ENCODE measurements around the gene NELL1.

NELL1 gene

DNA sequence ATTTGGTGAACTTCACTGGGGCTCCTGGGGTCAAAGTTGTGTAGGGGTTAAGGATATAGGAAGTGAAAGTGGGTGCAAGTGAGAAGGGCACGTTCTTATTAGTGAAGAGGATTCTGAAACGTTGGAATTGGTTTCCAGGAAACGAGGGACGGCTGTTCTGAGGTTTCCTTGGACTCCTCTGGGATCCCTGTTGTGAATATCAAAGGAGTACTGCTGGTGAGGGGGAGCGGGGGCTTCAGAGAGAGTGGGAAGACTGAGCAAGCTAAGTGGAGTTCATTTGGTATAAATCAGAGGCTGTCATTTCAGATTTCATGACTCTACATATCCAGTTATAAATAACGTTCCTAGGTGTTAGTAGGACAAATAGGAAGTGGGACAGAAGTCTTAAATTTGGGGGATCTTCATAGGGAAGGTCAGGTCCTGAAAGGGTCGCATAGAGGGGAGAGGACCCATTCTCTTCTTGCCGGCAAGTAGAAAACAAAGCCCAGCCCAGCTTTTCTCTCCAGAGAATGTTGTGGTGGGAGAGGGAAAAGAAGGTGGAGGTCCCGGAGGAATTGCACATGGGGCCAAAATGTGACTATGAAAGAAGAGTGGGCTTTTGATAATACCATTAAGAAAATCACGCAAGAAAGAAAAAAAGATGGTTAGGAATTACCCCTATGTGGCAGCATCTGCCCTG lies 1.1 kb upstream of the NELL1 start:
- DNase-seq (ENCODE audit: low spot score), result no peak
- FAIRE-seq, result no peak

DNA sequence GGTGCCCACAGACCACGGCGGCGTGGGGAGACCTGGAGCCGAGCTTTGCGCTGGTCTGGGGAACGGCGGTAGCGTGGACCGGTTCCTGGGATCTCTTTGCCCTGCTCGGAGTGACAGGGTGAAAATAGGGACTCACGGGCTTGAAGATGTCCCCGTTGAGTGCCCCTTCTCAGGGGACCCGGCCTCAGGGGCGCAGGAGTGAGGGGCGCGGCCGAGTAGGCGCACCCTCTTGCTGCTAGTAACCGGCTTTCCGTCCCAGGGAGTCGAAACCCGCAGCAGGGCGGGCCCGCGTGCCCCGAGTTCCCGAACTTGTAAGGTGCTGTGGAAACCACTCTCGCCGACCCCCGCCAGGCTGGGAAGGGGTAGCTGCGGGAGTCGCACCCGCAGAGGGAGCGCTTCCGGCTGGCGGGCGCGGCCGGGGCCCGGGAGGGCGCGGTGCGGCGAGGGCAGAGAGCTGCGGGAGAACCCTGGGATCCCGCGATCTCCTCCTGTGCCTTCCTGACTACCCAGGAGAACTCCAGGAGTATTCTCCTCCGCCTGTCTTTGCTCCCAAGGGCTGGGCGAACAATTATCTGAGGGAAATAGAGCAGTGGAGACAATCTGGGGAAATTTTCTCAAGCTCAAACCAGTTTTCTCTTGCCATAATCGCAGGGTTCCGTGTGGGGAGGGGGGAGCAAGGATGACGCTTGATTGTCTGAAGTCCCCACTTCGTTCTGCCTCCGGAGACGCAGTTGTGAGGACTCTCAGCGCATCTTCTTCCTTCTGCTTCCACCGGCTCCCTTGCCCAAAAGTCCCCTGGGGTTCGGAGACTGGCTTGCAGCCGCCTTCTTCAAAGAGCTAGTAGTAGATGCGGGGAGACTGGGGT lies 666 bp downstream of the NELL1 start:
- no peak for DNase-seq (ENCODE audit: low spot score)
- FAIRE-seq, result no peak

DNA sequence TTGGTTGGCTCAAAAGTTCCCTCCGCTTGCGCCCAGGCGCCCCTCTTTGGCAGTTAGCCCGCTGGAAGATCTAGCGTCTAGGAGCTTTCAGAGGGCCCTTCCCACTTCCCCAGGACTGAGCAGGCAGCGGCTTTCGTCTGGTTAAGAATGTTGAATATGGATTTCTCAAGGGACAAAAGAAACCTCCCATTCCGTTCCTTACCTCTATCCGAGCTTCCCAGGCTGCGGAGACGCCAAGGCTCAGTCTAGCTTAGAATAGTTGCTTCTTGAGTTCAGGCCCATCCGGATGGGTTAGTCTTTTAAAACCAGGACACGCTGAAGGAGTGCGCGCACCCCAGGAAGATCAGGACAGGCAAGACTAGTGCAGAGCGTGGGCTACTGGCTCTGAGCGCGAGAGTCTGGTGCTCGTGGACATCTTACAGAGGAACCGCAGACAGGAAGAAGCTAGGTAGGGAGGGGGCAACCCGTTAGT lies 1.6 kb downstream of the NELL1 start:
- DNase-seq (ENCODE audit: low spot score) (no peak), FAIRE-seq (no peak)

DNA sequence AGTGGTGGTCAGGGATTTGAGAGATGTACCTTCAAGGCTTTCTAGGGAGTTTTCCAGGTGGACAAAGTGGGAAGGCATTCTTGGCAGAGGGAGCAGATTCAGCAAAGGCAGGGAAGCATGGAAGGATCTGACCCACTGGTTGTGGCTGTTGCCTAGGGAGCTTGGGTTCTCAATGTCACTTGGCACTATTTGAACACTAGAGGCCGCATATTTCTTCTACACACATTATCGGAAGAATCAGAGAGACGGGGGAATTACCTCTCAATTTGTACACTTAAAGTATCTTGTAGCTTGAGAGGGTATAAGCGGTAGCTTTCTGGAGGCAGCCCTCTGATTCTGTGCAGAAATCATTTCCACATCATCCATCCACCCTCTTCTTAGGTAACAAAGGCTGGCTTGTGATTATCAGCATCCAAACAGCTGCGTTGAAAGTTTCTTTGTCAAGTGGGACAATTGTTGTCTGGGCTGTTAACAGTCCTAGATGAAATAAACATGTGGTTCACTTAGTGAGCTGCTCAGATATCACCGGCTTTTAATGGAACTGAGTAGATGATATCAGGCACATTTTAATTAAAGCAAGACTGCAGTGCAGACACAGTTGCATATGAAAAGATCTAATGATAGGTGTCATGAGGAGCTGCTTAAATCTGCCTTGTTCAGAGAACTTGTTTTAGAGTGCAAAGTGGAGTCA lies 2.6 kb downstream of the NELL1 start:
- no peak for FAIRE-seq
- DNase-seq (ENCODE audit: low spot score), result no peak

DNA sequence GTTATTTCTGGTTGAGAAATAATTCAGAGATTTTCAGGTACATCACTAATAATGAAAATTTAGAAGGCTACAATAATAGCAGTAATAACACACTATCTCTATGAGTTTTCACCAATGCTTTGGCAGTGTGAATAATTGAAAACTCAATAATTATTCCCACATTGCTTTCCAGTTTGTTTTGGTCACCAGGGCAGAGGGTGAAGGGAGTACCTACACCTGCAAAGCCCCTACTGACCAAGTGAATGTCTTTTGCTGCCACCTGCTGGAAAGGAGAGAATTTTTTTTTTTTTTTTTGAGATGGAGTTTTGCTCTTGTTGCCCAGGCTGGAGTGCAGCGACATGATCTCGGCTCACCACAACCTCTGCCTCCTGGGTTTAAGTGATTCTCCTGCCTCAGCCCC lies 3.2 kb downstream of the NELL1 start:
- FAIRE-seq, result no peak
- no peak for DNase-seq (ENCODE audit: low spot score)

DNA sequence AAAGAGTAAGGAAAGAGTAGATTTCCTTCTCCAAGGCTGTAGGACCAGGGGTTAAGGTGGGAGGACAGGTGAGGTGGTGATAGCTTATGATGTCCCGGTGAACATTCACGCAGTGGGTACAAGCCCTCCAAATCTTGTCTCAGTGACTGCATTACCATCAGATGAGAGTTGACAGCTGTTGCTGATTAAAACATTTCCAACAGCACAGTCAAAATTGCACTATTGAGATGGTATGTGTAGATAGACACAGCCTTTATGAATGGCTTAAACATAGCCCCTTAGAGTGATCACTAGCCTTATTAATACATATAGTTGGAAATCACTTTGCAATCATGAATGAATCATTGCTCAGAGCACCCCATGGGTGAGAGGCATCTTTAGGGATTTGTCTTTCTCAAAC lies 7.3 kb downstream of the NELL1 start:
- FAIRE-seq (no peak), DNase-seq (ENCODE audit: low spot score) (no peak)

DNA sequence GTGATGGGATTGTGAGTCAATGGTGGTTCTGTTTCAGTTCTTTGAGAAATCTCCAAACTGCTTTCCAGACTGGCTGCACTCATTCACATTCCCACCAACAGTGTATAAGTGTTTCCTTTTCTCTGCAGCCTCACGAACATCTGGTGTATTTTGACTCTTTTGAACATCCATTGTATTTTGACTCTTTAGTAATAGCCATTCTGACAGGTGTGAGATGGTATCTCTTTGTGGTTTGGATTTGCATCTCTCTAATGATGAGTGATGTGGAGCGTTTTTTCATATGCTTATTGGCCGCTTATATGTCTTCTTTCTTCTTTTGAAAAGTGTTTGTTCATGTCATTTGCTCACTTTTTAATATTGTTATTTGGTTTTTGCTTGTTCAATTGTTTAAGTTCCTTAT lies 19.4 kb downstream of the NELL1 start:
- FAIRE-seq (no peak), DNase-seq (ENCODE audit: low spot score) (no peak)

DNA sequence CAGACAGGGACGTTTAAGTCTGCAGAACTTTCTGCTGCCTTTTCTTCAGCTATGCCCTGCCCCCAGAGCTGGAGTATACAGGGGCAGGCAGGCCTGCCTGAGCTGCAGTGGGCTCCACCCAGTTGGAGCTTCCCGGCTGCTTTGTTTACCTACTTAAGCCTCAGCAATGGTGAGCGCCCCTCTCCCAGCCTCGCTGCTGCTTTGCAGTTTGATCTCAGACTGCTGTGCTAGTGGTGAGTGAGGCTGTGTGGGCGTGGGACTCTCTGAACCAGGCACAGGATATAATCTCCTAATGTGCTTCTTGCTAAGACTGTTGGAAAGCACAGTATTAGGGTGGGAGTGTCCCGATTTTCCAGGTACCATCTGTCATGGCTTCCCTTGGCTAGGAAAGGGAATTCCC lies 38.5 kb downstream of the NELL1 start:
- FAIRE-seq (no peak), DNase-seq (ENCODE audit: low spot score) (no peak)

DNA sequence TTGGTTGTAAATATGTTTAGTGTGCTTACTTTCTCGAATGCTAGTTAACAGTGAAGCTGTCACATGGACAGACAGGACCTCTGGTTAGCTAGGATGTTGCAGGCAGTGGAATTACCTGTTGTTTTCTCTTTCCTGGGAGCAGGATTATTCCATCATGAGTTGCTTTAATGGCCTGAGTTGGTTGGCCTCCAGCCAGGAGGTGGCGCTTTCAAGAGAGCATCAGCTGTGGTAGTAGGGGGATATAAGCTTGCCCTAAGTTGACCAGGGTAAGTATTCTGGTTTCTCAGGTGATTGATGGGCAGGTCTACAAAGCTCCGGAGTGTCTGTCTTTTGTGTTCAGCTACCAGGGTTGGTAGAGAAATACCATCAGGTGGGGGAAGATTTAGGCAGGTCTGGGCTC lies 43.5 kb downstream of the NELL1 start:
- DNase-seq (ENCODE audit: low spot score) (no peak), FAIRE-seq (no peak)

DNA sequence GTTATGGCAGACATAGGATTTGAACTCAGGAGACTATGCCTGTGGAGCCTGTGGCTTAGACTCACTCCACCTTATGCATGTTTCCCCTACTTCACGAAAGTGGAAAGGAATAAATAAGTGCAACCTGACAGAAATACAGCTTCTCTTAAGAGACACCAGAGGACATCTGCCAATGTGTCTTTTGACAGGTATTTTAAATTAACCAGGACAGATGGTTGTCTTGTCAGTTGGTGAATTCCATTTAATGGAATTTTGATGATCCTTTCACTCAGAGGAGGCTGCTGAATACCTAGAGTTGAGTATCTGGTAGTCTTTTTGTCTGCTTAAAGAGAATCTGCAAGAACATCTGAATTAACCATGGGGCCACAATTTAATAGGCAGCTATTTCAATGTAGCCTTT lies 46.1 kb downstream of the NELL1 start:
- FAIRE-seq (no peak), DNase-seq (ENCODE audit: low spot score) (no peak)

DNA sequence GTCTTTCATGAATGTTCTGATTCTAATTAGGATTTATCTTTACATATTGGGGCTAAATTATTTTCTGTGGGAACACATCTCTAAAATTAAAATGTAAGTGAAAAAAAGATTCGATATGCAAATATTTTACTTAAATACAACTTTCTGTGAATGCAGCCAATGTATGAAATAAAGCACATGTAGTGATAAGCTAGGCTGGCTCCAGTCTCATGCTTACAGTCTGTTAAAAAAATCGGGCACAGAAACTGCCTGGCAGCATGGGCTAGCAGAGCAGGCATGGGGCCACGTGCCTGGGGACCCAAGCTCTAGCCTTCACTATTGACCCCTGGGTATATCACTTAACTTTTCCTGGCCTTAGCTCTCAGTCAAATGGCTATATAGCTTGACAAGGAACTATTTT lies 46.5 kb downstream of the NELL1 start:
- DNase-seq (ENCODE audit: low spot score) (no peak), FAIRE-seq (no peak)

DNA sequence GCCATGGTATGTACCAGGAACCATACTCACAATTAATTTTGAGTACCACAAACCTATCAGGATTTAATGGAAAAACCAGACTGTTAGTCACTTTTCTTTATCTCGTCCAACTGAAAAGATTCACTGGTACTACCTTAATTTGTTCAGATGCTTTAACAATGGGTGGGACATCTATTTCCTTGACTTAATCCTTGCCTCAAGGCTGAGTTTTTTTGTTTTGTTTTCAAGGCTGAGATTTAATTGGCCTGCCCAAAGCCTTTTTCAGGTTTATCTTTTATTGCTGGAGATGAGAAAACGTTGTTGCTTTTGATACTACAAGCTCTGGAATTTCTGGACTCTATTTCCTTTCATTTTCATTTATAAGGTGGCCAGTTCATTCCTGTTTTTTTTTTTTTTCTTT lies 50.4 kb downstream of the NELL1 start:
- no peak for DNase-seq (ENCODE audit: low spot score)
- no peak for FAIRE-seq

DNA sequence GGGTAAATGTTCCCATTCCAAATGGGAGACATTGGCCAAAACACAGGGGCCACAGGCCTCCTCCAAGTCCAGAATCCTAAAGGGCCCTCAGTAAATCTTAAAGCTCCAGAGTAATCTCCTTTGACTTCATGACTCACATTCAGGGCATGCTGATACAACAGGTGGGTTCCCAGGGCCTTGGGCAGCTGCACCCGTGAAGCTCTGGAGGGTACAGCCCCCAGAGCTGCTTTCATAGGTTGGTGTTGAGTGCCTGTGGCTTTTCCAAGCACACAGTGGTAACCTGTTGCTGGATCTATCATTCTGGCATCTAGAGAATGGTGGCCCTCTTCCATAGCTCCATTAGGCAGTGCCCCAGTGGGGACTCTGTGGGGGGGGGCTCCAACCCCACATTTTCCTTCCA lies 54.0 kb downstream of the NELL1 start:
- FAIRE-seq, result no peak
- DNase-seq (ENCODE audit: low spot score), result no peak

DNA sequence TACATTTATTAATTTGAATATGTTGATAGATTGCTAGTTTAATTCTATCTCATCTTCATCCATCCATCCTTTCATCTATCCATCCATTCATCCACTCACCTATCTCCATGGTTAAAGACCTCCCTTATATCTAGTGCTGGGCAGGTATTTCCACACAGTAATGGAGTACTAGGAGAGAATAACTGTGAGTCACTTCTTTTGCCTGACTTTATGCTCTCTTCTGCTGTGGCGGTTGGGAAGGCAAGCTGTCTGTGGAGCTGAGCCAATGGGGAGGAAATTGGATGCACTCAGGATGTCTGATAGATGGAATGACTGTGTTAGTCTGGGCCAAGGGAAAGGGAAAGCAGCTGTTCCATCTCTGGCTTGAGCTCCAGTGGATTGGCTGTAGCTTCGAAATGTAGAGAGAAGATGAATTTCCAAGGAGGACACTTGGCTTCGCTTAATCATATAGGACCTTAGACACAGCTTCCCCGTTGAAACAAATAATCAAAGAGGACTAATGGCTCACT lies 60.3 kb downstream of the NELL1 start:
- DNase-seq (ENCODE audit: low spot score) (no peak), FAIRE-seq (no peak)

DNA sequence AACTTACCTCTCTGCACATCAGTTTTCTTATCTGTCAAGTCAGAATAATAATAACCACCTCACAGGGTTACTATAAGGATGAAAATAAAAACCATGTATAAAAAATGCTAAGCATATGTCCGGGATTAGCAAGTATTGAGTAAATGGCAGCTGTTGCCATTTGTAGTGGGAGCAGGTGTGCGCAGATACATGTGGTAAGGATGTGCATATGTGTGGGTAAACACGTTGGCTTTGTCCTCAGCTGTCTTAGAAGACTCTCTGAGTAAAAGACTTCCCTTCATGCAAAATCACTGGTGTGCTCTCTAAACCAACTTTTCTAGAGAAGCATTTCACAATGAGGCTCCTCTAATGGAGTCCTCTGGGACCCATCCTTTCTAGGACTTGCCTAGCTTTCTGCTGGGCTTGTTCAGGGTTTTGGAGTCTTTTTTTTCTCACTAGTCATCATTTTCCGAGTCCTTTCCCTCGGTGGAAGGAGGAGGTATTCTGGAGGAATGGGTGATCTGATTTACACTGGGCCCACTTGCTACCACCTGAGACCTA lies 62.4 kb downstream of the NELL1 start:
- DNase-seq (ENCODE audit: low spot score) (no peak), FAIRE-seq (no peak)

DNA sequence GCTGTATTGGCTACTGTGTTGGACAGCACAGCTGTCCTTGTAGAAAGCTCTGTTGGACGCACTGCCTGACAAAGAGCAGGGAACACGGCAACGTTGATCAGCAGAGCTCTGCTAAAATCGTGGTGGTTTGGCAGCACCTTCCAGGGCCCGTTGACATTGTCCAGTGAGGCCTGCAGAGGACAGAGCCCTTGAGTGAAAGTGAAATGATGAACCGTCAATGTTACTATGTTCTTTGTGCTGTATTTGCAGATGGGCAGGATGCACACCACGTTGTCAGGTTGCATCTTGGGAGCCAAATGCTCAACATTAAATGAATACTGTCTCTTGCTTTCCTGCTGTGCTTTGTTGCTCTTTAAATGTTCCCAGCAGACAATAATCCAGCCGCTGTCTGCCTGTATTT lies 69.7 kb downstream of the NELL1 start:
- DNase-seq (ENCODE audit: low spot score), result no peak
- FAIRE-seq, result no peak

DNA sequence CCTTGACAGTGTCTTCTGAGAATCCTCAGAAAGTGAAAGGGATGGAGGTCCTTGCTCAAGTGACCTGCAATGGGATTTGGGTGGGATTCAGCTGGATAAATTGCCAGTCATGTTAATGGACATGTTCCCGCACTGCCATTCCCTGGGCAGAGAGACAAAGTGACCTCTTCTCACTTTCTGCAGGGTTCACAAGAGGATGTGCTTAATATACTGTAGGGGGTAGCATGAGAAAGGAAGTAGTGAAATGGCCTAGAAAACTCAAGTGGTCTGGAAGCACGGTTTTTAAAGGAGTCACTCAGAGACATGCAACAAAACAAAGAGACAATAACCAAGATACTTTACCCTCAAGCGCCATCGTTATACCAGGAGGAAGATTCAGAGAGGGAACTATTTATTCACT lies 70.2 kb downstream of the NELL1 start:
- DNase-seq (ENCODE audit: low spot score) (no peak), FAIRE-seq (no peak)

DNA sequence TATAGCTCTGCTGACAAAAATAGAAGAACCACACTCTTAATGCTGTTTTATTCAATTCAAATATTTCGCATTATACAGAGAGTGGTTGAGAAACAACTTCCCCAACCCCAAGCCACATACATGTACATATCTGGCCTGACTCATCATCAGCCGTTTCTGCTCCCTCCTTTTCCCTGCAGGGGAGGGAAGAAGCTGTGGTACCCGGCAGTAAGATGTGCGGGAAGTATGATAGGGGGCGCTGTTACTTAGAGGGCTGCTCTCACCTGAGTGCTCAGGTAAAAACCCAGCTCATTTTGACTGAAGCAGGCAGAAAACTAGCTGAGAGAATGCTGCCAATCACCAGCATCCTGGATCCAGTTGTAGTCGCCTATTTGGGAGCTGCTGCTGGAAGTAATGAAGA lies 85.5 kb downstream of the NELL1 start:
- no peak for FAIRE-seq

DNA sequence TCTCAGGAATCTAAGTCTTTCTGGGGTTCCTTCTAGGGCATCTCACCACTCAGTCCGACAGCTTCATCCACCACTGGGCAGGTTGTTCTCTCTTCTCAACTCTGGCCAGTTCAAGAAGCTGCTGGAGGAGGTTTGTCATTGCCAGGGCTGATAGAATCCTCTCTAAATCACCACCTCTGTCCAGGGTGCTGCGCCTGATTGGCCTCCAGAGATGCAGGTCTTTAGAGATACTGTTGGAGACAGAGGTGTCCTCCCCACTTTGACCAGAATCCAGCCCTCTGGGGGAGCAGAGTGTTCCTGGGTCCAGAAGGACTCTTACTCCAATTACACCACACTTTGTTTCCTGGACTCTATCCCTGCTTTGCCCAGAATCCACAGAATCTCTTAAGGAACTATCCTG lies 90.2 kb downstream of the NELL1 start:
- DNase-seq (ENCODE audit: low spot score) (no peak), FAIRE-seq (no peak)

More for the DNA sequence above, 85.5 kb downstream of the NELL1 start:
- DNase-seq (ENCODE audit: low spot score), result no peak

DNA sequence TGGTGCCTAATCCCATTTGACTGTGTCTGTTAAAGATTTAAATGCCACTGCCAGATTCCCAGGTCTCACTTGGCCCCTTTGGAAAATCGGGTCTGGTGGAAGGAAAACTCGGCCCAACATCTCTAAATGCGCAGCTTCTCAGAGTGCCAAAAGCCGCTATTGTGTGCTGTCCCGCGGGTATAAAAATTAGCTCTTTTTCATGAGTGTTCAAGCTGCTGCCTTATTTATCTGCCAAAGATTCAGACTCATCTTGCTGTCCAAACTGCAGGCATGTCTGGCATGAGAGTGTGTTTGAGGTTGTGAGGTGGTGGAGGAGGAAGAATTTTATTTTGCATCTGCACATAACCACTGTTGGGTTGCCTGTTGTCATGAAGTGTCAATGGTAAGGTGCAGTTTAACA lies 91.4 kb downstream of the NELL1 start:
- FAIRE-seq (no peak), DNase-seq (ENCODE audit: low spot score) (no peak)

DNA sequence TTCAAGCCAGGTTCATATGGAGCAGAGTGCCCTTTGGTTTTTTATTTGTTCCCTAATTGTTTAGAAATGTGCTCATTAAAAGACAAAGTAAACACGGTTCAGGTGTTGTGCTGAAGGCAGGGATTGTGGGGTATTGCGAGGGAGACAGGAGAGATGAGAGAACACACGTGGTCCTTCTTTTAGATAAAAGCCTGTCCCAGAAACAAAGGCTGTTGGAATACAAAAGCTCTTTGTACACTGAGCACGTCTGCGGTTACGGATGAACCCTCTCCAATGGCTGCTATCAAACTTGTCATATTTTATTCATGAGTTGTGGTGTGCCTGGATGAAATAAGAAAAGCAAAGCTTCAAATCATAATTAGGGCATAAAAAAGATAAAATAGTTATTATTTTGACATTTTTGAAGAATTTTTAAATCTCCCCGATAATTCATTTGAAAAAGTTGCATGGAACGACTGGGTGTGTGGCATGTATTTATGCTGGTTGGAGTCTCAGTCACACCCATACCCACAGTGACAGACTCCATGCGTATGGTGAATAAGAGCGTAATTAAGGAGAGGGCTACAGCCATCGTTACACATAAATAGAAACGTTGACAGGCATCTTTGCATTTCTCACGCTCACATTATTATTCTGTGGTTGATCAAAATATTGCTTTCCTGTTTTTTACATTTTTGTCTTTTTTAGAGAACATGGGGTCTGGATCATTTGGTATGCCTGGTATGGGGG lies 92.9 kb downstream of the NELL1 start:
- FAIRE-seq (no peak), DNase-seq (ENCODE audit: low spot score) (no peak)
